Measurements from ENCODE around the gene MRAP. TPM values are rescaled to one million over a fixed set of nuclear protein-coding genes. Genes with fewer than 3 reads are reported as not detected.

The MRAP gene
- total RNA-seq (2022; extraction: Qiagen RNA extraction; ENCODE audit: low read depth), result not detected in 5 replicates

GRCh38 chr21:32298658-32299081, at the start of gene MRAP:
MRAP (plus strand) TSS chr21:32298855; CDS start chr21:32298972, 117 bp downstream.

GRCh38 chr21:32278518-32279376, 19.9 kb upstream of the MRAP start, which contains the start of gene MIS18A:
MIS18A (minus strand) TSS chr21:32279049; CDS start chr21:32279014, 35 bp downstream.

Other genes with a start within 250 kb of the MRAP start
- 11.9 to 16.7 TPM (median 16.2 TPM) in 5 replicates for gene MIS18A, start 19.8 kb upstream of the MRAP start, total RNA-seq (2022; extraction: Qiagen RNA extraction; ENCODE audit: low read depth)
- 8.2 to 14.5 TPM (median 12.1 TPM) in 5 replicates for gene URB1, start 94.2 kb downstream of the MRAP start, total RNA-seq (2022; extraction: Qiagen RNA extraction; ENCODE audit: low read depth)
- gene EVA1C, start 113.9 kb downstream of the MRAP start, total RNA-seq (2022; extraction: Qiagen RNA extraction; ENCODE audit: low read depth), result 44.3 to 60.3 TPM (median 49.2 TPM) in 5 replicates